Activated CD8-positive, alpha-beta T cell treated with anti-CD3 and anti-CD28 coated beads for 36 hours (primary cell): Measurements from ENCODE around the gene SLC3A2. TPM values are rescaled to one million over a fixed set of nuclear protein-coding genes. Genes with fewer than 3 reads are reported as not detected.
"Not testable (repeated sequence)": the region's sequence is repeated elsewhere in the genome, so short reads cannot be mapped to it uniquely, and the experiment has no call there.

Experiments used
- ATAC-seq: fragments of 200-7000 bp; cut with Tn5 transposase; one replicate; pipeline ENCODE4 v1.10.0; 2021; ENCODE audit warnings: mild to moderate bottlenecking, moderate library complexity
- CTCF ChIA-PET: fragments of 350-600 bp; sonication (Branson Sonifier 250); formaldehyde crosslinking; loops from one replicate; lab custom pipeline; 2021; ENCODE audit warnings: antibody characterized with exemption; lab: Charles Lee
- POLR2A ChIA-PET: fragments of 350-600 bp; sonication (Branson Sonifier 250); formaldehyde crosslinking; loops from one replicate; lab custom pipeline; 2021; ENCODE audit warnings: antibody characterized with exemption; lab: Charles Lee
- DNase-seq: peaks from one replicate; pipeline ENCODE4 v3.0.0-alpha.2; 2020
- H3K27ac Mint-ChIP-seq: one replicate; pipeline ENCODE4 v1.8.0; 2021; ENCODE audit warnings: mild to moderate bottlenecking, mixed read lengths
- H3K27me3 Mint-ChIP-seq: one replicate; pipeline ENCODE4 v1.8.0; 2021; ENCODE audit warnings: mixed read lengths
- H3K36me3 Mint-ChIP-seq: one replicate; pipeline ENCODE4 v1.8.0; 2021; ENCODE audit warnings: low read depth, mixed read lengths
- H3K4me1 Mint-ChIP-seq: one replicate; pipeline ENCODE4 v1.8.0; 2021; ENCODE audit warnings: low read depth, mixed read lengths
- H3K4me3 Mint-ChIP-seq: one replicate; pipeline ENCODE4 v1.8.0; 2021; ENCODE audit warnings: mild to moderate bottlenecking, moderate library complexity, mixed read lengths
- H3K9me3 Mint-ChIP-seq: one replicate; pipeline ENCODE4 v1.8.0; 2021; ENCODE audit warnings: mixed read lengths
- intact Hi-C: fragments of 100-400 bp; cut with micrococcal nuclease; formaldehyde crosslinking; loops from one replicate; pipeline ENCODE4 v1.10.0; 2022
- total RNA-seq, 2 experiments: library from RNA; stranded (reverse); gene quantifications; one replicate each; pipeline ENCODE4 v1.2.3, GENCODE V29; 2021
- TF ChIP-seq, protein P1 (sequence below): fragments of 200-600 bp; IDR thresholded peaks from one replicate; pipeline ENCODE4 v1.8.0; 2022; ENCODE audit warnings: antibody characterized with exemption, mild to moderate bottlenecking

Gene SLC3A2
- total RNA-seq, 2 experiments from 2014 or later = 299 to 315 TPM

DNA sequence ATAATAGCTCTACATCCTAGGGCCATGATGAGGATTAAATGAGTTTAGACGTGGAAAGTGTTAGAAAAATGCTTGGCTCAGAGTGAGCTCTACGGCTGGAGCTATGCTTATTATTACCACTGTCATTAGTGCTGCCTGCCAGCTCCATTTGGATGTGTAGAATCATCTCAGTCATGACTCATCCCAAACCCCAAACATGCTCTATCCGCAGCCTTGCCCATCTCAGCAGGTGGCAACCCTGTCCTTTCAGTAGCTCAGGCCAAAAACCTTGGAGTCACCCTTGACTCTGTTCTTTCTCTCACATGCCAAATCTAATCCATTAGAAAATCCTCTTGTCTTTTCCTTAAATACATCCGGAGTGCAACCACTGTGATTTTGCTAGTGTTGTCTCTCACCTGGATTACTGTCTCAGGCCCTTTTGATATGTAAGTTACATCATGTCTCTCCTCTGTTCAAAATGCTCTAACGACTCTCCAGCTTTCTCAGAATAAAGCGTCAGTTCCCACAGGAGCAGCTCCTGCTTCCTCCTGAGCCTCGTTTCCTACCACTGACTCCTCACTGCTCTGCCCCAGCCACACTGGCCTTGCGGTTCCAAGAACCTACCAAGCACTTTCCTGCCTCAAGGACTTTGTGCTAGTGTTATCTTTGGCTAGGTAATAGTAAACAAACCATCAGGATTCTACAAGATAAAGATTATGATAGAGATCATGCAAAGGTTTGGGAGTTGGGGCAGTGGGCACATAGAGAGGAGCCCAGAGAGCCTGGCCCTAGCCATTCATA is 51.0 kb downstream of the SLC3A2 start:
- Mint-ChIP-seq H3K9me3 (no peaks in the 10 kb centered on the region), H3K4me3 (no peak overlapping the region), H3K27ac (no peak overlapping the region), H3K36me3 (no peaks in the 10 kb centered on the region), H3K4me1 (no peaks in the 10 kb centered on the region), H3K27me3 (peaks cover 34% of the 10 kb centered on the region)
- ATAC-seq (no peak), DNase-seq (no peak)
- ChIA-PET CTCF (interaction anchor here (1.2 to 2.1 kb wide), 4 partner anchors 15 to 92 kb away, joined by 4 to 10 read pairs (median 6); no protein-coding TSS in a partner anchor), POLR2A (interaction anchor here (0.7 kb wide), 1 partner anchor 11 kb away, joined by 3 read pairs; no protein-coding TSS in a partner anchor)
- intact Hi-C loops = no loop called here
- TF ChIP-seq, protein P1, sequence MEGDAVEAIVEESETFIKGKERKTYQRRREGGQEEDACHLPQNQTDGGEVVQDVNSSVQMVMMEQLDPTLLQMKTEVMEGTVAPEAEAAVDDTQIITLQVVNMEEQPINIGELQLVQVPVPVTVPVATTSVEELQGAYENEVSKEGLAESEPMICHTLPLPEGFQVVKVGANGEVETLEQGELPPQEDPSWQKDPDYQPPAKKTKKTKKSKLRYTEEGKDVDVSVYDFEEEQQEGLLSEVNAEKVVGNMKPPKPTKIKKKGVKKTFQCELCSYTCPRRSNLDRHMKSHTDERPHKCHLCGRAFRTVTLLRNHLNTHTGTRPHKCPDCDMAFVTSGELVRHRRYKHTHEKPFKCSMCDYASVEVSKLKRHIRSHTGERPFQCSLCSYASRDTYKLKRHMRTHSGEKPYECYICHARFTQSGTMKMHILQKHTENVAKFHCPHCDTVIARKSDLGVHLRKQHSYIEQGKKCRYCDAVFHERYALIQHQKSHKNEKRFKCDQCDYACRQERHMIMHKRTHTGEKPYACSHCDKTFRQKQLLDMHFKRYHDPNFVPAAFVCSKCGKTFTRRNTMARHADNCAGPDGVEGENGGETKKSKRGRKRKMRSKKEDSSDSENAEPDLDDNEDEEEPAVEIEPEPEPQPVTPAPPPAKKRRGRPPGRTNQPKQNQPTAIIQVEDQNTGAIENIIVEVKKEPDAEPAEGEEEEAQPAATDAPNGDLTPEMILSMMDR = no peak

DNA sequence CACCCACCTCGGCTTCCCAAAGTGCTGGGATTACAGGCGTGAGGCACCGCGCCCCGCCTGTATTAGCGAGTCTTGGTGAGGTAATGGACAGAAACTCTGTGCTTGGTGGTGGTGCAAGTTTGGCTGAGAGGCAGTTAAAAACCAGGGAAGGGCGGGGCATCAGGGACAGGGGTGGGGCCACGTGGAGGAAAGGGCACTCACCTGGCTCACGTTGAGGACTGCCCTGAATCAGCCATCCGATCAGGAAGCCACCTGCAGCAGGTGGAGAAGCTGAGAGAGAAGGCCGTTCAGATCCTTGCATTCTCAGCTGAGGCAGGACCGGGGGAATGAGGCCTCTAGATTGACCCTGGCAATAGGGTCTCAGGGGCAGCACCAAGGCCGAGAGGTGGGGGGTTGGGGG is 52.6 kb downstream of the SLC3A2 start:
- TF ChIP-seq, protein P1 = no peak
- ATAC-seq (no peak), DNase-seq (no peak)
- no peak overlapping the region for H3K4me3 Mint-ChIP-seq
- H3K36me3 Mint-ChIP-seq = no peaks in the 10 kb centered on the region
- H3K4me1 Mint-ChIP-seq = peaks cover 3% of the 10 kb centered on the region
- POLR2A ChIA-PET = no interaction called here
- peaks cover 20% of the 10 kb centered on the region for H3K27me3 Mint-ChIP-seq
- peaks cover 8% of the 10 kb centered on the region for H3K9me3 Mint-ChIP-seq
- CTCF ChIA-PET = interaction anchor here (0.5 kb wide), 1 partner anchor 27 kb away, joined by 3 read pairs; no protein-coding TSS in a partner anchor
- no peak overlapping the region for H3K27ac Mint-ChIP-seq
- intact Hi-C loops = no loop called here

DNA sequence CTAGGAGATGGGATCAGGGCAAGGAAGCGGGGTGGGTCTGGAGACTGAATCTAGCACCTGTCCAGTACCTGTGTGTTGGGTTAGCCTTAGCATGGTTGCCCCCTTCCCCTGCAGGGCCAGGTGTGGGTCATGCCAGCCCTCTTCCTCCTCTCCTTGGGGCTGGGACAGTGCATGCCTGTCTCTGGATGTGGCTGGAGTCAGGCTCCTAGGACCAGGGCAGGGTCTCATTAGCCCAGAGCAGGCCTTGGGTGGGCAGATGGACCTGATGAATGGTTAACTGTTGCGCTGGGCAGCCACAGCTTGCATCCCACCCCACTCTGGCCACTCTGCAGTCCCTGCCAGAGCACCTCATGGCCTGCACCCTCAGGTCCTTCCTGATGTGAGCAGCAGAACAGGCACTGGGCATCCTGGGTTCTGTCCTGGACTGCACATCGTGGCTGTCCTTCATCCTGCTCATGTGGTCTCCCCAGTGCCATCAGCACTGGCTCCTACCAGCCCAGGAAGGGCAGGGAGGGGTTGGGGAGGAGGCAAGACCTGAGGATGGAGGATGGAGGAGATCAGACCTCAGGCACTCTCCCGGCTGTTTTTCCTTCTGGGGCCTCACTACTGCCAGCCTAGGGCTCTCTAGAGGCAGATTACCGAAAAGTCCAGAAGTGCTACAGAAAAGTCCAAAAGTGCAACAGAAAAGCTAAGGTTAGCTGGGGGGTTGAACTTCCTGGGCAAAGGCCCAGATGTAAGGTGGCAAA is 53.2 kb downstream of the SLC3A2 start:
- no peak for ATAC-seq
- peaks cover 13% of the 10 kb centered on the region for H3K27me3 Mint-ChIP-seq
- peaks cover 8% of the 10 kb centered on the region for H3K9me3 Mint-ChIP-seq
- H3K27ac Mint-ChIP-seq = no peak overlapping the region
- peaks cover 3% of the 10 kb centered on the region for H3K4me1 Mint-ChIP-seq
- no peaks in the 10 kb centered on the region for H3K36me3 Mint-ChIP-seq
- no peak for DNase-seq
- ChIA-PET CTCF (interaction anchor here (0.5 kb wide), 1 partner anchor 28 kb away, joined by 3 read pairs; no protein-coding TSS in a partner anchor), POLR2A (no interaction called here)
- H3K4me3 Mint-ChIP-seq = no peak overlapping the region
- intact Hi-C loops = no loop called here
- TF ChIP-seq, protein P1 = no peak

DNA sequence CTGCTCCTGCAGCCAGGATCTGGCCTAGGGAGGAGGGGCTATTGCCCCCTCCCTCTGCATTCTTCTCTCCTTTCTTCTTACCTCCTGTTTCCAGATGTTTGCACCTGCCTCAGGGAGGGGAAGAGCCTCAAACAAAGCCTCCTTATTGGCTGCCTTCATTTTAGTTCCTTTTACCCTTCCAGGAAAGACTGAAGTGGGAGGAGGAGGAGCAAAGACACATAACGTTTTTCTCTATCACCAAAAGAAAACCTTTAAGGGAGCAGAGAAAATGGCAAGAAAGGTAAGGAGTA is 53.7 kb downstream of the SLC3A2 start:
- TF ChIP-seq, protein P1 = no peak
- ATAC-seq (no peak), DNase-seq (no peak)
- Mint-ChIP-seq H3K4me3 (no peak overlapping the region), H3K27ac (no peak overlapping the region), H3K4me1 (peaks cover 3% of the 10 kb centered on the region), H3K27me3 (peaks cover 9% of the 10 kb centered on the region), H3K9me3 (peaks cover 8% of the 10 kb centered on the region), H3K36me3 (no peaks in the 10 kb centered on the region)
- CTCF ChIA-PET = no interaction called here
- POLR2A ChIA-PET = no interaction called here
- intact Hi-C loops = no loop called here

DNA sequence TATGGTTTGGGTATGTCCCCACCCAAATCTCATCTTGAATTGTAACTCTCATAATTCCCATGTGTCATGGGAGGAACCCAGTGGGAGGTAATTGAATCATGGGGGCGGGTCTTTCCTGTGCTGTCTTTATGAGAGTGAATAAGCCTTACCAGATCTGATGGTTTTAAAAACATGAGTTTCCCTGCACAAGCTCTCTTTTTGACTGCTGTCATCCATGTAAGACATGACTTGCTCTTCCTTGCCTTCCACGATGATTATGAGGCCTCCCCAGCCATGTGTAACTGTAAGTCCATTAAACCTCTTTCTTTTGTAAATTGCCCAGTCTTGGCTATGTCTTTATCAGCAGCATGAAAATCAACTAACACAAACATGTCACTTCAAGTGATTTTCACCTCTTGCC is 56.8 kb downstream of the SLC3A2 start:
- H3K27me3 Mint-ChIP-seq, H3K36me3 Mint-ChIP-seq, H3K4me1 Mint-ChIP-seq, CTCF ChIA-PET, ATAC-seq, DNase-seq, H3K4me3 Mint-ChIP-seq, H3K9me3 Mint-ChIP-seq, H3K27ac Mint-ChIP-seq, intact Hi-C loops, POLR2A ChIA-PET: not testable (repeated sequence)

Other genes starting within 250 kb of the SLC3A2 start
- 100 to 1,000 TPM; 205 to 217 TPM for gene GANAB, start 234.3 kb upstream of the SLC3A2 start, total RNA-seq
- 10 to 100 TPM; 30.3 to 31.5 TPM for gene INTS5, start 227.6 kb upstream of the SLC3A2 start, total RNA-seq
- gene C11orf98, start 215.7 kb upstream of the SLC3A2 start, total RNA-seq = 100 to 1,000 TPM; 108 TPM
- gene CSKMT, start 215.6 kb upstream of the SLC3A2 start, total RNA-seq = 10 to 100 TPM; 37.1 to 43.6 TPM
- 1 to 10 TPM; 4.7 TPM for gene UQCC3, start 209.2 kb upstream of the SLC3A2 start, total RNA-seq
- gene LBHD1, start 208.6 kb upstream of the SLC3A2 start, total RNA-seq = 10 to 100 TPM; 12.0 to 12.9 TPM
- 100 to 1,000 TPM; 104 to 120 TPM for gene UBXN1, start 201.8 kb upstream of the SLC3A2 start, total RNA-seq
- not detected for gene LRRN4CL, start 191.4 kb upstream of the SLC3A2 start, total RNA-seq
- gene BSCL2, start 173.5 kb upstream of the SLC3A2 start, total RNA-seq = 10 to 100 TPM; 22.1 to 24.1 TPM
- not detected for gene GNG3, start 173.2 kb upstream of the SLC3A2 start, total RNA-seq
- gene HNRNPUL2, start 153.4 kb upstream of the SLC3A2 start, total RNA-seq = 10 to 100 TPM; 54.9 to 58.6 TPM
- 10 to 100 TPM; 33.7 to 37.9 TPM for gene TTC9C, start 152.4 kb upstream of the SLC3A2 start, total RNA-seq
- 10 to 100 TPM in 1 of 2 experiments, 1 to 10 TPM in 1; 9.8 to 11.8 TPM for gene ZBTB3, start 126.7 kb upstream of the SLC3A2 start, total RNA-seq
- 100 to 1,000 TPM; 109 to 111 TPM for gene POLR2G, start 119.3 kb upstream of the SLC3A2 start, total RNA-seq
- 10 to 100 TPM; 13.7 to 16.7 TPM for gene TAF6L, start 109.5 kb upstream of the SLC3A2 start, total RNA-seq
- gene TMEM179B, start 93.5 kb upstream of the SLC3A2 start, total RNA-seq = 10 to 100 TPM; 18.6 to 19.5 TPM
- 10 to 100 TPM; 12.3 to 12.7 TPM for gene TMEM223, start 88.9 kb upstream of the SLC3A2 start, total RNA-seq
- 10 to 100 TPM; 80.9 to 90.0 TPM for gene NXF1, start 75.5 kb upstream of the SLC3A2 start, total RNA-seq
- gene STX5, start 48.8 kb upstream of the SLC3A2 start, total RNA-seq = 10 to 100 TPM; 22.0 to 22.8 TPM
- not detected for gene TEX54, start 48.1 kb upstream of the SLC3A2 start, total RNA-seq
- gene WDR74, start 41.3 kb upstream of the SLC3A2 start, total RNA-seq = 10 to 100 TPM; 96.5 to 99.3 TPM
- not detected for gene CHRM1, start 40.5 kb downstream of the SLC3A2 start, total RNA-seq
- not detected for gene SLC22A6, start 104.1 kb downstream of the SLC3A2 start, total RNA-seq
- not detected for gene SLC22A8, start 134.9 kb downstream of the SLC3A2 start, total RNA-seq